ENCODE measurements around the gene NAALADL1. TPM values are rescaled to one million over a fixed set of nuclear protein-coding genes. Genes with fewer than 3 reads are reported as not detected.

Gene NAALADL1
- total RNA-seq, 1 experiment from 2014 or later: not detected

- CTCF ChIA-PET: no interaction called here
- DNase-seq (ENCODE audit: low read depth, low spot score): no peak
- no peak overlapping the region for H3K9ac ChIP-seq (ENCODE audit: low read length)
- no peaks in the 10 kb centered on the region for H4K20me1 ChIP-seq (ENCODE audit: insufficient read depth)
- no peak overlapping the region for H3K4me2 ChIP-seq (ENCODE audit: low read length)
- no peak overlapping the region for H3K4me3 ChIP-seq (replicated peaks in 1 of 2; ENCODE audit: low read depth in 1 of 2, low read length in 2 of 2)
- RAD21 ChIA-PET (ENCODE audit: low non-redundant PET in 1 of 2, low total read pairs in 2 of 2, uncharacterized antibody in 2 of 2, unreplicated experiment in 2 of 2): no interaction called here
- no peaks in the 10 kb centered on the region for H3K27me3 ChIP-seq (ENCODE audit: insufficient read depth, low read length)
- no peaks in the 10 kb centered on the region for H3K4me1 ChIP-seq (ENCODE audit: control insufficient read depth in 1 of 2, insufficient read depth in 2 of 2, low read length in 2 of 2)
- H3K36me3 ChIP-seq (ENCODE audit: control insufficient read depth in 1 of 2, insufficient read depth in 2 of 2, low read length in 2 of 2): no peaks in the 10 kb centered on the region
- H2AFZ ChIP-seq (ENCODE audit: low read depth, low read length, poor library complexity, severe bottlenecking): no peak overlapping the region
- no peaks in the 10 kb centered on the region for H3K9me2 ChIP-seq (ENCODE audit: insufficient read depth)
- TF ChIP-seq EZH2phosphoT487 (IDR thresholded peaks at IDR 0.05; ENCODE audit: borderline replicate concordance): no peak
- no peak for TF ChIP-seq CBX3 (IDR thresholded peaks at IDR 0.05; ENCODE audit: low read depth)
- TF ChIP-seq JUND (IDR thresholded peaks at IDR 0.05): no peak
- no peak for TF ChIP-seq CEBPB (IDR thresholded peaks at IDR 0.05; ENCODE audit: low read depth)
- TF ChIP-seq TCF7L2 (IDR thresholded peaks at IDR 0.05; ENCODE audit: borderline replicate concordance, extremely low read depth, insufficient read depth, insufficient read length): no peak
- no peak for TF ChIP-seq FOSL1 (IDR thresholded peaks at IDR 0.05; ENCODE audit: low read depth)
- no peak for TF ChIP-seq ATF3 (IDR thresholded peaks at IDR 0.05)
- TF ChIP-seq ZNF274 (IDR thresholded peaks at IDR 0.05; ENCODE audit: low read depth, low read length): no peak
- TF ChIP-seq EGR1 (IDR thresholded peaks at IDR 0.05; ENCODE audit: low read depth): no peak
- no peak for TF ChIP-seq REST (IDR thresholded peaks at IDR 0.05; ENCODE audit: low read depth)
- intact Hi-C loops (cut with micrococcal nuclease): no loop called here
- POLR2A ChIA-PET: no interaction called here
- no peak for ATAC-seq
- no peaks in the 10 kb centered on the region for H3K79me2 ChIP-seq (ENCODE audit: insufficient read depth, low read length)
- no peaks in the 10 kb centered on the region for H3K9me3 ChIP-seq (ENCODE audit: control insufficient read depth in 1 of 2, insufficient read depth in 1 of 2, low read depth in 1 of 2, low read length in 2 of 2)
- H3K27ac ChIP-seq (ENCODE audit: low read depth, low read length): no peak overlapping the region
- no TSS peak for BruUV-seq (replicated peaks)
Observed at GRCh38 chr11:65067446-65067845, 9.1 kb upstream of the NAALADL1 start.
